ENCODE results near the gene ARHGDIG. TPM values are rescaled to one million over a fixed set of nuclear protein-coding genes. Genes with fewer than 3 reads are reported as not detected.

Gene ARHGDIG
- total and polyA plus RNA-seq, 9 donors, result 0.10 to 0.77 TPM; not detected in 7

- TF ChIP-seq CTCF (IDR thresholded peaks at IDR 0.05), result no peak
- no peak for TF ChIP-seq POLR2A (IDR thresholded peaks at IDR 0.05)
- no peak for TF ChIP-seq EP300 (IDR thresholded peaks at IDR 0.05)
- H3K36me3 ChIP-seq, result no peaks in the 10 kb centered on the region
- no peak overlapping the region for H3K4me3 ChIP-seq
- intact Hi-C loops (cut with DNase I), result no loop called here
- H3K4me1 ChIP-seq (ENCODE audit: insufficient read depth), result no peaks in the 10 kb centered on the region
- H3K27me3 ChIP-seq, result no peaks in the 10 kb centered on the region
- 91 to 92% (median 91%) methylated on average over 5 of the region's 5 CpGs for WGBS, 3 donors
- H3K27ac ChIP-seq, result no peak overlapping the region
- H3K9me3 ChIP-seq, result no peaks in the 10 kb centered on the region
- no peak for DNase-seq
These were observed 39.8 kb downstream of the ARHGDIG start for GRCh38 chr16:320206-320605.

- Histone ChIP-seq H3K27ac (no peak overlapping the region), H3K36me3 (no peaks in the 10 kb centered on the region), H3K4me1 (ENCODE audit: insufficient read depth) (no peaks in the 10 kb centered on the region), H3K9me3 (no peaks in the 10 kb centered on the region), H3K27me3 (no peaks in the 10 kb centered on the region), H3K4me3 (no peak overlapping the region)
- TF ChIP-seq EP300 (IDR thresholded peaks at IDR 0.05), result no peak
- TF ChIP-seq CTCF (IDR thresholded peaks at IDR 0.05), result no peak
- no peak for TF ChIP-seq POLR2A (IDR thresholded peaks at IDR 0.05)
- no peak for DNase-seq
- intact Hi-C loops (cut with DNase I), result no loop called here
- 58 to 68% (median 65%) methylated on average over 9 of the region's 9 CpGs for WGBS, 3 donors
These were observed 41.1 kb downstream of the ARHGDIG start for GRCh38 chr16:321532-321931.

- Histone ChIP-seq H3K4me1 (ENCODE audit: insufficient read depth) (no peaks in the 10 kb centered on the region), H3K36me3 (no peaks in the 10 kb centered on the region), H3K9me3 (no peaks in the 10 kb centered on the region), H3K4me3 (no peak overlapping the region), H3K27ac (no peak overlapping the region), H3K27me3 (no peaks in the 10 kb centered on the region)
- WGBS, 3 donors, result 85 to 90% (median 88%) methylated on average over 13 of the region's 13 CpGs
- DNase-seq, result no peak
- no peak for TF ChIP-seq CTCF (IDR thresholded peaks at IDR 0.05)
- TF ChIP-seq EP300 (IDR thresholded peaks at IDR 0.05), result no peak
- TF ChIP-seq POLR2A (IDR thresholded peaks at IDR 0.05), result no peak
- intact Hi-C loops (cut with DNase I), result no loop called here
These were observed 42.2 kb downstream of the ARHGDIG start for GRCh38 chr16:322476-323143.

- intact Hi-C loops (cut with DNase I), result no loop called here
These were observed 43.7 kb downstream of the ARHGDIG start for GRCh38 chr16:324201-324450.

More at GRCh38 chr16:324201-324450, 43.7 kb downstream of the ARHGDIG start:
- no peak overlapping the region for H3K27ac ChIP-seq
- 86 to 88% (median 87%) methylated on average over 17 of the region's 17 CpGs for WGBS, 3 donors
- DNase-seq, result no peak
- no peaks in the 10 kb centered on the region for H3K27me3 ChIP-seq
- TF ChIP-seq CTCF (IDR thresholded peaks at IDR 0.05) (no peak), EP300 (IDR thresholded peaks at IDR 0.05) (no peak), POLR2A (IDR thresholded peaks at IDR 0.05) (no peak)
- no peaks in the 10 kb centered on the region for H3K9me3 ChIP-seq
- H3K36me3 ChIP-seq, result no peaks in the 10 kb centered on the region
- H3K4me3 ChIP-seq, result no peak overlapping the region
- H3K4me1 ChIP-seq (ENCODE audit: insufficient read depth), result no peaks in the 10 kb centered on the region
